Transverse colon (tissue), 3 donors: ENCODE results near the gene RAB27B.

Experiments
- POLR2A ChIP-seq: fragments of 450-650 bp; IDR thresholded peaks from one replicate; pipeline ENCODE4 v1.6.1; 2016; ENCODE audit warnings: antibody characterized with exemption, mild to moderate bottlenecking, moderate library complexity
- TF ChIP-seq, protein P1 (sequence below), 5 experiments: fragments of 200-600 bp in 3 of 5; fragments of 450-650 bp in 2 of 5; sonication (generic) in 3 of 5; IDR thresholded peaks; 1 replicate in 2 of 5; 2 replicates in 3 of 5; pipeline ENCODE4 v1.5.1; 2016 to 2017; ENCODE audit warnings: antibody characterized with exemption in 5 of 5, inconsistent platforms in 3 of 5, mild to moderate bottlenecking in 2 of 5, moderate library complexity in 1 of 5

DNA sequence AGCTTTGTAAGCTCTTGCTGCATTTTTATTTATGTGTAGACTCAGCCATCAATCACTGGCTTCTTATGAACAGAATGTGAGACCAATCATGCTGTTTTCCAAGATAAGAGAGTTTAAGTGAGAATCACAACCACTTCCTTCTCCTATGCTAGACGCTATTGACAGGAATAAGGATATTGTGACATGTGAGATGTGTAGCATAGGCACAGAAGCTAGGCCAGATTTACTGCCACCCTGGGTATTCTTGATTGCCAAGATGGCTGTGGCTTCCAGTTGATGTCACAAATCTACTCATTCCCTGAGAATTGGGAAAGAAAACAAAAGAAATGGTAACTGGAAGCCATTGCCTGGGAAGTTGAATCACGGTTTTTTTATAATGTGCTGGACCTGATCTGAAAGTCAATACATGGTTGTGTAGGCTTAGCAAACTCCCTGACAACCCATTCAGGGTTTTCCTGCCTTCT lies 49.9 kb downstream of the RAB27B start:
- TF ChIP-seq POLR2A = no peak
- TF ChIP-seq, protein P1, sequence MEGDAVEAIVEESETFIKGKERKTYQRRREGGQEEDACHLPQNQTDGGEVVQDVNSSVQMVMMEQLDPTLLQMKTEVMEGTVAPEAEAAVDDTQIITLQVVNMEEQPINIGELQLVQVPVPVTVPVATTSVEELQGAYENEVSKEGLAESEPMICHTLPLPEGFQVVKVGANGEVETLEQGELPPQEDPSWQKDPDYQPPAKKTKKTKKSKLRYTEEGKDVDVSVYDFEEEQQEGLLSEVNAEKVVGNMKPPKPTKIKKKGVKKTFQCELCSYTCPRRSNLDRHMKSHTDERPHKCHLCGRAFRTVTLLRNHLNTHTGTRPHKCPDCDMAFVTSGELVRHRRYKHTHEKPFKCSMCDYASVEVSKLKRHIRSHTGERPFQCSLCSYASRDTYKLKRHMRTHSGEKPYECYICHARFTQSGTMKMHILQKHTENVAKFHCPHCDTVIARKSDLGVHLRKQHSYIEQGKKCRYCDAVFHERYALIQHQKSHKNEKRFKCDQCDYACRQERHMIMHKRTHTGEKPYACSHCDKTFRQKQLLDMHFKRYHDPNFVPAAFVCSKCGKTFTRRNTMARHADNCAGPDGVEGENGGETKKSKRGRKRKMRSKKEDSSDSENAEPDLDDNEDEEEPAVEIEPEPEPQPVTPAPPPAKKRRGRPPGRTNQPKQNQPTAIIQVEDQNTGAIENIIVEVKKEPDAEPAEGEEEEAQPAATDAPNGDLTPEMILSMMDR (IDR thresholded peaks at IDR 0.05) = no peak
